ENCODE data around the gene OVOL1. TPM values are rescaled to one million over a fixed set of nuclear protein-coding genes. Genes with fewer than 3 reads are reported as not detected.
"Not testable (repeated sequence)": the region's sequence is repeated elsewhere in the genome, so short reads cannot be mapped to it uniquely, and the experiment has no call there.

Gene OVOL1
- total RNA-seq, 1 experiment from 2014 or later, result 12.7 TPM

GRCh38 chr11:65821107-65821506, 34.2 kb downstream of the OVOL1 start:
- Mint-ChIP-seq H3K36me3 (ENCODE audit: insufficient read depth, unreplicated experiment) (peaks cover 13% of the 10 kb centered on the region), H3K4me3 (ENCODE audit: low read depth, unreplicated experiment) (no peak overlapping the region), H3K4me1 (ENCODE audit: low read depth, unreplicated experiment) (no peaks in the 10 kb centered on the region), H3K27ac (ENCODE audit: unreplicated experiment) (no peak overlapping the region), H3K27me3 (ENCODE audit: unreplicated experiment) (no peaks in the 10 kb centered on the region), H3K9me3 (ENCODE audit: low read depth, unreplicated experiment) (no peaks in the 10 kb centered on the region)
- BruUV-seq (replicated peaks), result no TSS peak
- CTCF ChIA-PET, result interaction anchor here (0.6 kb wide), 1 partner anchor 19 kb away, joined by 3 read pairs; no protein-coding TSS in a partner anchor
- DNase-seq, result no peak
- no peak for TF ChIP-seq CTCF (IDR thresholded peaks at IDR 0.05; ENCODE audit: unreplicated experiment)
- intact Hi-C loops (cut with micrococcal nuclease; ENCODE audit: unreplicated experiment), result no loop called here

GRCh38 chr11:65822776-65823528, 36.1 kb downstream of the OVOL1 start:
- Mint-ChIP-seq H3K4me1 (ENCODE audit: low read depth, unreplicated experiment) (no peaks in the 10 kb centered on the region), H3K27ac (ENCODE audit: unreplicated experiment) (no peak overlapping the region), H3K27me3 (ENCODE audit: unreplicated experiment) (no peaks in the 10 kb centered on the region), H3K4me3 (ENCODE audit: low read depth, unreplicated experiment) (no peak overlapping the region), H3K36me3 (ENCODE audit: insufficient read depth, unreplicated experiment) (peaks cover 5% of the 10 kb centered on the region), H3K9me3 (ENCODE audit: low read depth, unreplicated experiment) (no peaks in the 10 kb centered on the region)
- CTCF ChIA-PET, result no interaction called here
- no peak for TF ChIP-seq CTCF (IDR thresholded peaks at IDR 0.05; ENCODE audit: unreplicated experiment)
- BruUV-seq (replicated peaks), result no TSS peak
- intact Hi-C loops (cut with micrococcal nuclease; ENCODE audit: unreplicated experiment), result no loop called here
- no peak for DNase-seq

- intact Hi-C loops (cut with micrococcal nuclease; ENCODE audit: unreplicated experiment), result no loop called here
- no peaks in the 10 kb centered on the region for H3K36me3 Mint-ChIP-seq (ENCODE audit: insufficient read depth, unreplicated experiment)
- H3K9me3 Mint-ChIP-seq (ENCODE audit: low read depth, unreplicated experiment), result no peaks in the 10 kb centered on the region
- TF ChIP-seq CTCF (IDR thresholded peaks at IDR 0.05; ENCODE audit: unreplicated experiment), result no peak
- H3K27ac Mint-ChIP-seq (ENCODE audit: unreplicated experiment), result no peak overlapping the region
- no peak for DNase-seq
- H3K4me1 Mint-ChIP-seq (ENCODE audit: low read depth, unreplicated experiment), result no peaks in the 10 kb centered on the region
- no peaks in the 10 kb centered on the region for H3K27me3 Mint-ChIP-seq (ENCODE audit: unreplicated experiment)
- CTCF ChIA-PET, result interaction anchor here (0.5 to 0.6 kb wide), 2 partner anchors 11 to 28 kb away, joined by 3 to 10 read pairs; no protein-coding TSS in a partner anchor
- H3K4me3 Mint-ChIP-seq (ENCODE audit: low read depth, unreplicated experiment), result no peak overlapping the region
- BruUV-seq (replicated peaks), result no TSS peak
Observed at GRCh38 chr11:65826984-65827735, 40.3 kb downstream of the OVOL1 start.

GRCh38 chr11:65829459-65829858, 42.6 kb downstream of the OVOL1 start:
- CTCF ChIA-PET, result interaction anchor here (0.7 to 0.8 kb wide), 2 partner anchors 47 to 49 kb away, joined by 3 read pairs; no protein-coding TSS in a partner anchor
- no peak overlapping the region for H3K27ac Mint-ChIP-seq (ENCODE audit: unreplicated experiment)
- no peaks in the 10 kb centered on the region for H3K36me3 Mint-ChIP-seq (ENCODE audit: insufficient read depth, unreplicated experiment)
- H3K9me3 Mint-ChIP-seq (ENCODE audit: low read depth, unreplicated experiment), result no peaks in the 10 kb centered on the region
- intact Hi-C loops (cut with micrococcal nuclease; ENCODE audit: unreplicated experiment), result no loop called here
- no peak for TF ChIP-seq CTCF (IDR thresholded peaks at IDR 0.05; ENCODE audit: unreplicated experiment)
- BruUV-seq (replicated peaks), result no TSS peak
- H3K27me3 Mint-ChIP-seq (ENCODE audit: unreplicated experiment), result no peaks in the 10 kb centered on the region
- no peaks in the 10 kb centered on the region for H3K4me1 Mint-ChIP-seq (ENCODE audit: low read depth, unreplicated experiment)
- H3K4me3 Mint-ChIP-seq (ENCODE audit: low read depth, unreplicated experiment), result no peak overlapping the region
- DNase-seq, result no peak

- H3K27ac Mint-ChIP-seq (ENCODE audit: unreplicated experiment); BruUV-seq (replicated peaks); H3K9me3 Mint-ChIP-seq (ENCODE audit: low read depth, unreplicated experiment); H3K36me3 Mint-ChIP-seq (ENCODE audit: insufficient read depth, unreplicated experiment); H3K4me1 Mint-ChIP-seq (ENCODE audit: low read depth, unreplicated experiment); H3K27me3 Mint-ChIP-seq (ENCODE audit: unreplicated experiment); intact Hi-C loops (cut with micrococcal nuclease; ENCODE audit: unreplicated experiment); DNase-seq; H3K4me3 Mint-ChIP-seq (ENCODE audit: low read depth, unreplicated experiment): not testable (repeated sequence)
- CTCF ChIA-PET, result interaction anchor here (0.7 kb wide), 1 partner anchor 21 kb away, joined by 5 read pairs; no protein-coding TSS in a partner anchor
Observed at GRCh38 chr11:65832231-65832630, 45.4 kb downstream of the OVOL1 start.
